Fibroblast of pulmonary artery (primary cell): ENCODE measurements around the gene PHYHD1.

Source experiments
- DNase-seq: peaks from one replicate; pipeline ENCODE4 v3.0.0-alpha.2; 2010; ENCODE audit warnings: low read depth
- H3K4me3 ChIP-seq: replicated peaks from 2 replicates; pipeline ENCODE4 v1.5.1; 2011; ENCODE audit warnings: low read depth, mild to moderate bottlenecking, control low read depth, low read length, moderate library complexity
- CTCF ChIP-seq: IDR thresholded peaks from 2 replicates; pipeline ENCODE4 v1.5.1; 2011; ENCODE audit warnings: mild to moderate bottlenecking, control low read depth, low read length, inconsistent platforms; ENCODE audit errors: missing control alignments

PHYHD1 gene

GRCh38 chr9:128920381-128921058 is at the start of gene PHYHD1:
PHYHD1 (plus strand) TSS chr9:128920982; CDS start chr9:128922324, 1,342 bp downstream.
- no peak for TF ChIP-seq CTCF
- DNase-seq: peak; percentile 63
- H3K4me3 ChIP-seq: peak within 1 kb of the TSS; percentile 55

DNA sequence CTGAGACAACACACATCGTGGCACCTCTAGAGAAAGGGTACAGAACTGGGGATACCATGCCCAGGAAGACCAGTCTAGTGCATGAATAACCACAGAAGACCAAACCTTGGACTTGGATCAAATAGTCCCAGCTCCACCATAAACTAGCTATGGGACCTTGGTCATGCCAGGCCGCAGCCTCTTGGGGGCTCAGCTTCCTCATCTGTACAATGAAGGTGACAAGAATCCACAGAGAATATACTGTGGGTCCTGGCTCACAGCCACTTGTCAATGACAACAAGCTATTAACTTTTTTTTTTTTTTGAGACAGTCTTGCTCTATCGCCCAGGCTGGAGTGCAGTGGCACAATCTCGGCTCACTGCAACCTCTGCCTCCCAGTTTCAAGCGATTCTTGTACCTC is 42.9 kb upstream of the PHYHD1 start:
- DNase-seq: no peak
- no peak overlapping the region for H3K4me3 ChIP-seq
- TF ChIP-seq CTCF: no peak

DNA sequence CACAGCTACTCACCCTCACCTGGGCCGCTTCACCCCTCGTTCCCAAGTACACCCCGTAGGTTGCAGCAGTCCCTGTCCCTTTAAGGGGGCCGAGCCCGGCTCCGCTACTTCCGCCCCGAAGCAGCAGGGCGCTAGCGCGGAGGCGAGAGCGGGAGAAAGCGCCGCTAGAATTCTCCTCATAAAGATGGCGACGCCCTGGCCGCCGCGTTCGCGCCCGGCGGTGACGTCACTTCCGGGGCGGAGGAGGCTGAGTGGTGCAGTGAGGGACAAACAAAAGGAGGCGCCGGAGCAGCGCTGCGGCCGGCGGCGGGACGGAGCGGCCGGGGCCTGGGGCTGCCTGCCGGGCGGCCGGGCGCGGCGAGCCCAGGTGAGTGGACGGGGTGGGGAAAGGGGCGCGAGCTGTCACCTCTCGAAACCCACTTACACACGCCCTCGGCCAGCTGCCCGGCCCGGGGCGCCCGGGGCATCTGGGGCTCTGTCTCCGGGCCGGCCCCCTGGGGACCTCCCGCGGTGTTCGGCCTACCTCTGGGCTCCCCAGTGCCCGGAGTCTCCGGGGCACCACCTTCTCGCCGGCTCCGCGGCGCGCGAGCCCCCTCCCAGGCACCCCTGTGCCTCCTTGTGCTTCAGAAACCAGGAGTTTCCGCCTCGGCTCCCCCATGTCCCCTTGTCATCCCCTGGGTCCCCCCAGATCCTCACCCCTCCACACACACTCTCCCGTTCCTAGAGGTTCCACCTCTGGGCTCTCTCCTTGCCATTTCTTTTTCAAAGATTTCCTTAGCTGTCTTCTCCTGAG is 38.7 kb upstream of the PHYHD1 start, which contains the start of the genes KYAT1 and LRRC8A:
Gene KYAT1, minus strand, starts transcription at position 67 of the 793 bp plus-strand sequence. CDS start 36,545 bp downstream, outside the sequence.
Gene LRRC8A, plus strand, starts transcription at position 250 of the 793 bp plus-strand sequence. CDS start 25,032 bp downstream, outside the sequence.
- peak within 1 kb of the TSS; percentile 93 for H3K4me3 ChIP-seq
- DNase-seq: peak; percentile 95
- no peak for TF ChIP-seq CTCF

DNA sequence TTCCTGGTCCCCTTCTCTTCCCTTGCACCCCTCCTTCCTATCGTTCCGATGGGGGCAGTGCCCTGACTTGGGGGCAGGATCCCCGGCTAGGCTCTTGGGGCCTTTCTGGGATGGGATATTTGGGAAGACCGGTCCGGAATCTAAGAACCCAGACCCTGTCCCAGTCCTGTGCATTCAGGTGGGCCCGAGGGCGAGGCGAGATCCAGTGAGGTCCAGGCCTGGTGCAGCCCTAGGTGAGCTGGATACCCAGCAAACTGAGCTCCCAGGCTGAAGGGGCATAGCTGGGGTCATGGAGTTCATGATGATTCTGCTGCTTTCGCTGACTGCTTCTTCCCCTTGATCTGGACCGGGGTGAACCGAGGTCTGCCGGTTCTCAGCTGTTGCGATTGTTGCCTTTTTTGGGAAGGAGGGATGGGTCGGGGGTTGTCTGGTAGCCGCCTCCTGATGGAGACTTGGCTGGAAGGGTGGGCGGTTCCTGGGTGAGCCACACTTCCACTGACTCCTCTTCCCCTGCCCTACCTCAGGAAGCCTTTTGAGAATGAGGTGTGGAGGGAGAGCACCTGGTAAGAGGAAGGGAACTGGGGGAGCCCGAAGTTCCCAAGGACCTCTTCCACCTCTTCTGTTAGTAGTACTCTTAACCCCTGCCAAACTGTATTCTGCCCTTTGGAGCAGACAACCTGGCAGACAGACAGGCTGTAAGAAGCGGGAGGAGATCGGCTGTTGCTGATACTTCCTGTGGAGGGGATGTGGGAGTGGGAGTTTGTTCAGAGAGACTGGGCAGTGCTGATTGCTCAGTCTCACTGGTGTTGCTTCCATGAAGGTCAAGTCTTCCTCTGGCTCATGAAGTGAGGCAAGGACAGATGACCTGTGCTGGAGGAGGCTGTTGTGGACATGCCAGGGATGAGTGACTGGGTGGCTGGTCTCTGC is 37.8 kb upstream of the PHYHD1 start:
- TF ChIP-seq CTCF: no peak
- peak; percentile 55 for DNase-seq
- peak overlapping the region; percentile 93 for H3K4me3 ChIP-seq

- H3K4me3 ChIP-seq: peak overlapping the region; percentile 93
- TF ChIP-seq CTCF: no peak
- DNase-seq: no peak
Measured at GRCh38 chr9:128884164-128884563, 36.6 kb upstream of the PHYHD1 start.

- no peak for DNase-seq
- no peak overlapping the region for H3K4me3 ChIP-seq
- no peak for TF ChIP-seq CTCF
Measured at GRCh38 chr9:128885376-128885775, 35.4 kb upstream of the PHYHD1 start.
